Right kidney (tissue), 1 donor: Measurements from ENCODE around the gene LAMTOR4.
A peak's percentile ranks its signal among the peaks of the same experiment; 100 is the strongest.
"Not testable (repeated sequence)": the region's sequence is repeated elsewhere in the genome, so short reads cannot be mapped to it uniquely, and the experiment has no call there.

Source experiments
- DNase-seq: peaks from one replicate; pipeline ENCODE4 v3.0.0-alpha.2; 2016

Gene LAMTOR4

GRCh38 chr7:100169147-100169850, 20.6 kb downstream of the LAMTOR4 start:
- DNase-seq: no peak

GRCh38 chr7:100170101-100170897, 21.6 kb downstream of the LAMTOR4 start:
- DNase-seq: no peak

GRCh38 chr7:100171087-100171681, 22.5 kb downstream of the LAMTOR4 start:
- no peak for DNase-seq

GRCh38 chr7:100171840-100172239, 23.1 kb downstream of the LAMTOR4 start:
- no peak for DNase-seq

- no peak for DNase-seq
Observed at GRCh38 chr7:100173806-100174495, 25.2 kb downstream of the LAMTOR4 start.

- DNase-seq: no peak
Observed at GRCh38 chr7:100174582-100174981, 25.9 kb downstream of the LAMTOR4 start.

GRCh38 chr7:100175296-100175935, 26.7 kb downstream of the LAMTOR4 start:
- DNase-seq: no peak

- DNase-seq: no peak
Observed at GRCh38 chr7:100176096-100177044, 27.7 kb downstream of the LAMTOR4 start.

- DNase-seq: peak; percentile 90
Observed at GRCh38 chr7:100177045-100178001, 28.6 kb downstream of the LAMTOR4 start, which contains the start of the genes GPC2 and STAG3. Gene GPC2, minus strand, starts transcription at chr7:100177381. Its CDS starts 182 bp downstream, at chr7:100177199. Gene STAG3, plus strand, starts transcription at chr7:100177918. Its CDS starts 2,639 bp downstream, at chr7:100180557.

GRCh38 chr7:100180084-100180483, 31.4 kb downstream of the LAMTOR4 start:
- DNase-seq: not testable (repeated sequence)

- not testable (repeated sequence) for DNase-seq
Observed at GRCh38 chr7:100182616-100183015, 33.9 kb downstream of the LAMTOR4 start.

GRCh38 chr7:100183090-100183489, 34.4 kb downstream of the LAMTOR4 start:
- not testable (repeated sequence) for DNase-seq

GRCh38 chr7:100185726-100186125, 37.0 kb downstream of the LAMTOR4 start:
- no peak for DNase-seq

- DNase-seq: no peak
Observed at GRCh38 chr7:100189061-100189460, 40.3 kb downstream of the LAMTOR4 start.

- no peak for DNase-seq
Observed at GRCh38 chr7:100190048-100190711, 41.5 kb downstream of the LAMTOR4 start.

- no peak for DNase-seq
Observed at GRCh38 chr7:100191775-100192174, 43.1 kb downstream of the LAMTOR4 start.

GRCh38 chr7:100192281-100192862, 43.7 kb downstream of the LAMTOR4 start:
- not testable (repeated sequence) for DNase-seq

GRCh38 chr7:100192969-100193368, 44.3 kb downstream of the LAMTOR4 start:
- DNase-seq: no peak
